ENCODE results near the gene SSBP3. TPM values are rescaled to one million over a fixed set of nuclear protein-coding genes. Genes with fewer than 3 reads are reported as not detected.

The SSBP3 gene
- total RNA-seq, 1 donor from 2014 or later = 19.7 TPM

GRCh38 chr1:54267815-54268761, 138.1 kb downstream of the SSBP3 start:
- Histone ChIP-seq H3K4me3 (ENCODE audit: low read depth, low read length) (no peak overlapping the region), H3K36me3 (ENCODE audit: control insufficient read depth, insufficient read depth, low read length) (no peaks in the 10 kb centered on the region), H3K27me3 (ENCODE audit: control insufficient read depth, insufficient read depth, low read length) (no peaks in the 10 kb centered on the region)
- DNase-seq (ENCODE audit: low read depth) = no peak
- TF ChIP-seq CTCF (IDR thresholded peaks at IDR 0.05; ENCODE audit: insufficient read depth, low read length, poor library complexity, severe bottlenecking) = no peak

- no peaks in the 10 kb centered on the region for H3K27me3 ChIP-seq (ENCODE audit: control insufficient read depth, insufficient read depth, low read length)
- no peak for TF ChIP-seq CTCF (IDR thresholded peaks at IDR 0.05; ENCODE audit: insufficient read depth, low read length, poor library complexity, severe bottlenecking)
- no peak overlapping the region for H3K4me3 ChIP-seq (ENCODE audit: low read depth, low read length)
- DNase-seq (ENCODE audit: low read depth) = no peak
- no peaks in the 10 kb centered on the region for H3K36me3 ChIP-seq (ENCODE audit: control insufficient read depth, insufficient read depth, low read length)
Observed at GRCh38 chr1:54266908-54267307, 139.3 kb downstream of the SSBP3 start.

GRCh38 chr1:54266195-54266594, 140.0 kb downstream of the SSBP3 start:
- no peak for DNase-seq (ENCODE audit: low read depth)
- no peak for TF ChIP-seq CTCF (IDR thresholded peaks at IDR 0.05; ENCODE audit: insufficient read depth, low read length, poor library complexity, severe bottlenecking)
- Histone ChIP-seq H3K4me3 (ENCODE audit: low read depth, low read length) (no peak overlapping the region), H3K36me3 (ENCODE audit: control insufficient read depth, insufficient read depth, low read length) (no peaks in the 10 kb centered on the region), H3K27me3 (ENCODE audit: control insufficient read depth, insufficient read depth, low read length) (no peaks in the 10 kb centered on the region)

- Histone ChIP-seq H3K36me3 (ENCODE audit: control insufficient read depth, insufficient read depth, low read length) (no peaks in the 10 kb centered on the region), H3K4me3 (ENCODE audit: low read depth, low read length) (no peak overlapping the region), H3K27me3 (ENCODE audit: control insufficient read depth, insufficient read depth, low read length) (no peaks in the 10 kb centered on the region)
- no peak for DNase-seq (ENCODE audit: low read depth)
- no peak for TF ChIP-seq CTCF (IDR thresholded peaks at IDR 0.05; ENCODE audit: insufficient read depth, low read length, poor library complexity, severe bottlenecking)
Observed at GRCh38 chr1:54265659-54266058, 140.5 kb downstream of the SSBP3 start.

GRCh38 chr1:54265126-54265525, 141.1 kb downstream of the SSBP3 start:
- DNase-seq (ENCODE audit: low read depth) = no peak
- TF ChIP-seq CTCF (IDR thresholded peaks at IDR 0.05; ENCODE audit: insufficient read depth, low read length, poor library complexity, severe bottlenecking) = no peak
- H3K27me3 ChIP-seq (ENCODE audit: control insufficient read depth, insufficient read depth, low read length) = no peaks in the 10 kb centered on the region
- no peaks in the 10 kb centered on the region for H3K36me3 ChIP-seq (ENCODE audit: control insufficient read depth, insufficient read depth, low read length)
- H3K4me3 ChIP-seq (ENCODE audit: low read depth, low read length) = no peak overlapping the region

Data from kidney epithelial cell (primary cell).